CD14-positive monocyte (primary cell): ENCODE results near the gene MTF1. TPM values are rescaled to one million over a fixed set of nuclear protein-coding genes. Genes with fewer than 3 reads are reported as not detected.

Experiments
- DNase-seq, 3 donors: peaks; one replicate each; pipeline ENCODE4 v3.0.0-alpha.2; 2011 to 2022
- H2AFZ ChIP-seq: 2 replicates; pipeline ENCODE4 v1.6.0; 2012; ENCODE audit warnings: mild to moderate bottlenecking, low read depth, low read length, inconsistent platforms; ENCODE audit not compliant: insufficient read depth, poor library complexity, severe bottlenecking
- H3K27ac ChIP-seq, 2 donors: 1 replicate in 1 of 2; 2 replicates in 1 of 2; pipeline ENCODE4 v1.5.1; 2012 to 2013; ENCODE audit warnings: low read length in 2 of 2, control low read depth in 1 of 2, inconsistent platforms in 1 of 2, low read depth in 1 of 2, mild to moderate bottlenecking in 1 of 2
- H3K27me3 ChIP-seq, 2 donors: one replicate each; pipeline versions ENCODE4 v1.6.0 to v1.6.1; 2011 to 2013; ENCODE audit warnings: low read length in 2 of 2; ENCODE audit not compliant: control insufficient read depth in 2 of 2, insufficient read depth in 2 of 2
- H3K36me3 ChIP-seq, 2 donors: replicated peaks in 1 of 2; 1 replicate in 1 of 2; 2 replicates in 1 of 2; pipeline versions ENCODE4 v1.5.1 to v1.6.1; 2012 to 2013; ENCODE audit warnings: low read length in 2 of 2, control low read depth in 1 of 2, inconsistent platforms in 1 of 2, mild to moderate bottlenecking in 1 of 2; ENCODE audit not compliant: insufficient read depth in 2 of 2, control insufficient read depth in 1 of 2
- H3K4me1 ChIP-seq, 2 donors: 1 replicate in 1 of 2; 2 replicates in 1 of 2; pipeline versions ENCODE4 v1.5.1 to v1.6.1; 2012 to 2013; ENCODE audit warnings: low read length in 2 of 2, control low read depth in 1 of 2, inconsistent platforms in 1 of 2, mild to moderate bottlenecking in 1 of 2, moderate library complexity in 1 of 2; ENCODE audit not compliant: insufficient read depth in 2 of 2, control insufficient read depth in 1 of 2
- H3K4me2 ChIP-seq: replicated peaks from 2 replicates; pipeline ENCODE3; 2012; ENCODE audit warnings: low read length, moderate library complexity, mild to moderate bottlenecking; ENCODE audit not compliant: poor library complexity, severe bottlenecking; ENCODE audit errors: extremely low read depth
- H3K4me3 ChIP-seq, 3 experiments: fragments of 200-600 bp in 1 of 3; sonication (generic) in 1 of 3; replicated peaks in 1 of 3; 1 replicate in 2 of 3; 2 replicates in 1 of 3; pipeline ENCODE4 v1.5.1; 2011 to 2013; ENCODE audit warnings: low read length in 3 of 3, mild to moderate bottlenecking in 3 of 3, control low read depth in 2 of 3, low read depth in 2 of 3, inconsistent platforms in 1 of 3, moderate library complexity in 1 of 3
- H3K79me2 ChIP-seq: 2 replicates; pipeline ENCODE4 v1.6.0; 2012; ENCODE audit warnings: mild to moderate bottlenecking, control low read depth, inconsistent platforms, low read length, moderate library complexity; ENCODE audit not compliant: insufficient read depth
- H3K9ac ChIP-seq: 2 replicates; pipeline ENCODE4 v1.6.0; 2017; ENCODE audit warnings: low read length, mild to moderate bottlenecking; ENCODE audit not compliant: insufficient read depth, poor library complexity, severe bottlenecking
- H3K9me3 ChIP-seq, 2 donors: replicated peaks in 1 of 2; 1 replicate in 1 of 2; 2 replicates in 1 of 2; pipeline versions ENCODE4 v1.5.1 to v1.6.1; 2012 to 2013; ENCODE audit warnings: low read length in 2 of 2, control low read depth in 1 of 2; ENCODE audit not compliant: control insufficient read depth in 1 of 2, insufficient read depth in 1 of 2
- H4K20me1 ChIP-seq: 2 replicates; pipeline ENCODE4 v1.6.0; 2012; ENCODE audit warnings: mild to moderate bottlenecking, low read length, control low read depth, moderate library complexity; ENCODE audit not compliant: insufficient read depth
- H3K27ac Mint-ChIP-seq, 7 donors: one replicate each; pipeline ENCODE4 v1.8.0; 2020; ENCODE audit warnings: mild to moderate bottlenecking in 7 of 7, mixed read lengths in 7 of 7, moderate library complexity in 6 of 7, inconsistent platforms in 2 of 7
- H3K27me3 Mint-ChIP-seq, 3 donors: one replicate each; pipeline ENCODE4 v1.8.0; 2021 to 2022; ENCODE audit warnings: low read depth in 3 of 3, mild to moderate bottlenecking in 3 of 3, mixed read lengths in 3 of 3, moderate library complexity in 3 of 3, inconsistent platforms in 1 of 3
- H3K36me3 Mint-ChIP-seq, 2 donors: one replicate each; pipeline ENCODE4 v1.8.0; 2020; ENCODE audit warnings: mixed read lengths in 2 of 2, inconsistent platforms in 1 of 2, mild to moderate bottlenecking in 1 of 2
- H3K4me1 Mint-ChIP-seq: one replicate; pipeline ENCODE4 v1.8.0; 2020; ENCODE audit warnings: mild to moderate bottlenecking, mixed read lengths
- H3K4me3 Mint-ChIP-seq, 2 donors: one replicate each; pipeline ENCODE4 v1.8.0; 2020; ENCODE audit warnings: mild to moderate bottlenecking in 2 of 2, mixed read lengths in 2 of 2, moderate library complexity in 1 of 2
- H3K9me3 Mint-ChIP-seq, 7 donors: one replicate each; pipeline ENCODE4 v1.8.0; 2020 to 2022; ENCODE audit warnings: mixed read lengths in 7 of 7, mild to moderate bottlenecking in 6 of 7, moderate library complexity in 6 of 7, inconsistent platforms in 2 of 7
- CTCF ChIP-seq: fragments of 200-600 bp; IDR thresholded peaks from one replicate; pipeline ENCODE4 v1.8.0; 2022; ENCODE audit warnings: antibody characterized with exemption, mild to moderate bottlenecking
- WGBS: methylation state at CpG from one replicate; pipeline ENCODE4 v1.1.5; 2013; ENCODE audit warnings: missing lambda C conversion rate; ENCODE audit not compliant: insufficient coverage; 5-methylcytosine and 5-hydroxymethylcytosine counted together
- intact Hi-C, 2 donors: fragments of 100-400 bp; cut with micrococcal nuclease; formaldehyde crosslinking; loops; one replicate each; pipeline versions ENCODE4 v1.15.0 to v1.15.1; 2023
- polyA plus RNA-seq, 3 donors: library from polyadenylated mRNA; depleted of rRNA in 1 of 3; unstranded in 2 of 3; stranded (reverse) in 1 of 3; fragments of 300-500 nt in 2 of 3; fragments of >200 nt in 1 of 3; fragmentation: Illumina TruSeq in 2 of 3; gene quantifications; 1 replicate in 2 of 3; 2 replicates in 1 of 3; pipeline ENCODE4 v1.2.3, GENCODE V29; 2012 to 2021

MTF1 gene
- polyA plus RNA-seq, 3 donors, result 17.1 to 41.0 (median 29.6) TPM

GRCh38 chr1:37845049-37845646 is 14.2 kb downstream of the MTF1 start:
- TF ChIP-seq CTCF, result no peak
- peak overlapping the region; percentile 65 for H3K4me2 ChIP-seq
- peaks cover 24% of the 10 kb centered on the region for H4K20me1 ChIP-seq
- H3K9me3 Mint-ChIP-seq, result no peaks in the 10 kb centered on the region
- H3K27ac ChIP-seq, result peak overlapping the region; percentile 91
- intact Hi-C loops, result no loop called here
- peak overlapping the region in 2 of 3 experiments; percentile 2 to 61 for H3K4me3 ChIP-seq
- peak overlapping the region in 6 of 7 donors; percentile 92 to 98 (median 94) for H3K27ac Mint-ChIP-seq
- peaks cover 42 to 60% of the 10 kb centered on the region in 2 donors for H3K36me3 Mint-ChIP-seq
- peaks cover 18% of the 10 kb centered on the region for H3K4me1 Mint-ChIP-seq
- peak in 1 of 3 donors; percentile 64 for DNase-seq
- H2AFZ ChIP-seq, result no peak overlapping the region
- peaks cover 15 to 35% of the 10 kb centered on the region in 2 donors for H3K36me3 ChIP-seq
- H3K27me3 Mint-ChIP-seq, result no peaks in the 10 kb centered on the region
- peak overlapping the region; percentile 52 to 75 for H3K4me3 Mint-ChIP-seq
- H3K79me2 ChIP-seq, result peaks cover 98% of the 10 kb centered on the region
- H3K27me3 ChIP-seq, result no peaks in the 10 kb centered on the region
- H3K9ac ChIP-seq, result peak overlapping the region; percentile 39
- H3K4me1 ChIP-seq, result peaks cover 80% of the 10 kb centered on the region in 2 donors
- no peaks in the 10 kb centered on the region for H3K9me3 ChIP-seq
- 74% methylated on average over 4 of the region's 5 CpGs for WGBS

GRCh38 chr1:37844536-37844935 is 14.9 kb downstream of the MTF1 start:
- Mint-ChIP-seq H3K27ac (peak overlapping the region in 6 of 7 donors; percentile 92 to 98 (median 94)), H3K4me3 (no peak overlapping the region), H3K27me3 (no peaks in the 10 kb centered on the region), H3K9me3 (no peaks in the 10 kb centered on the region), H3K4me1 (peaks cover 18% of the 10 kb centered on the region), H3K36me3 (peaks cover 48 to 62% of the 10 kb centered on the region in 2 donors)
- Histone ChIP-seq H3K4me2 (peak overlapping the region; percentile 65), H3K27me3 (no peaks in the 10 kb centered on the region), H2AFZ (no peak overlapping the region), H3K9me3 (no peaks in the 10 kb centered on the region), H4K20me1 (peaks cover 30% of the 10 kb centered on the region), H3K9ac (no peak overlapping the region), H3K79me2 (peaks cover 98% of the 10 kb centered on the region), H3K27ac (peak overlapping the region; percentile 91), H3K4me3 (peak overlapping the region in 1 of 3 experiments; percentile 61), H3K4me1 (peaks cover 74% of the 10 kb centered on the region in 2 donors), H3K36me3 (peaks cover 21 to 40% of the 10 kb centered on the region in 2 donors)
- intact Hi-C loops, result no loop called here
- no peak for TF ChIP-seq CTCF
- DNase-seq, result no peak
